Measurements from ENCODE around the gene NALCN. TPM values are rescaled to one million over a fixed set of nuclear protein-coding genes. Genes with fewer than 3 reads are reported as not detected.

Gene NALCN
- total and polyA plus RNA-seq, 10 donors = 0.02 to 0.13 (median 0.09) TPM; not detected in 2

- intact Hi-C loops (cut with DNase I; ENCODE audit: low total_unique reads) = no loop called here
- H3K9me3 ChIP-seq = no peaks in the 10 kb centered on the region
- H3K4me3 ChIP-seq = no peak overlapping the region
- no peaks in the 10 kb centered on the region for H3K36me3 ChIP-seq
- H3K27ac ChIP-seq = no peak overlapping the region
- TF ChIP-seq POLR2AphosphoS5 (IDR thresholded peaks at IDR 0.05) = no peak
- TF ChIP-seq POLR2A (IDR thresholded peaks at IDR 0.05) = no peak
- no peak for TF ChIP-seq CTCF (IDR thresholded peaks at IDR 0.05 in 8 of 11, conservative IDR thresholded peaks at IDR 0.05 in 3 of 11)
- H3K4me1 ChIP-seq = no peaks in the 10 kb centered on the region
- H3K27me3 ChIP-seq (replicated peaks in 1 of 7) = no peaks in the 10 kb centered on the region
- WGBS, 5 donors = 75 to 84% (median 77%) methylated on average over 5 of the region's 5 CpGs
- no peak for DNase-seq
Measured at GRCh38 chr13:101332583-101332982, 83.7 kb downstream of the NALCN start.

GRCh38 chr13:101331731-101332130, 84.6 kb downstream of the NALCN start:
- no peak overlapping the region for H3K4me3 ChIP-seq
- no peaks in the 10 kb centered on the region for H3K9me3 ChIP-seq
- DNase-seq = no peak
- H3K27me3 ChIP-seq (replicated peaks in 1 of 7) = no peaks in the 10 kb centered on the region
- no peaks in the 10 kb centered on the region for H3K36me3 ChIP-seq
- no peaks in the 10 kb centered on the region for H3K4me1 ChIP-seq
- intact Hi-C loops (cut with DNase I; ENCODE audit: low total_unique reads) = no loop called here
- TF ChIP-seq POLR2AphosphoS5 (IDR thresholded peaks at IDR 0.05) (no peak), POLR2A (IDR thresholded peaks at IDR 0.05) (no peak), CTCF (IDR thresholded peaks at IDR 0.05 in 8 of 11, conservative IDR thresholded peaks at IDR 0.05 in 3 of 11) (no peak)
- WGBS, 5 donors = 72 to 84% (median 82%) methylated on average over 2 of the region's 2 CpGs
- no peak overlapping the region for H3K27ac ChIP-seq

- no peak for TF ChIP-seq CTCF (IDR thresholded peaks at IDR 0.05 in 8 of 11, conservative IDR thresholded peaks at IDR 0.05 in 3 of 11)
- no peak for TF ChIP-seq POLR2A (IDR thresholded peaks at IDR 0.05)
- no peak for TF ChIP-seq POLR2AphosphoS5 (IDR thresholded peaks at IDR 0.05)
- Histone ChIP-seq H3K9me3 (no peaks in the 10 kb centered on the region), H3K4me3 (no peak overlapping the region), H3K36me3 (no peaks in the 10 kb centered on the region), H3K27ac (no peak overlapping the region), H3K27me3 (replicated peaks in 1 of 7) (no peaks in the 10 kb centered on the region), H3K4me1 (no peaks in the 10 kb centered on the region)
- DNase-seq = no peak
- intact Hi-C loops (cut with DNase I; ENCODE audit: low total_unique reads) = no loop called here
- 55 to 79% (median 61%) methylated on average over 3 of the region's 3 CpGs for WGBS, 5 donors
Measured at GRCh38 chr13:101327871-101328270, 88.4 kb downstream of the NALCN start.

- no peaks in the 10 kb centered on the region for H3K4me1 ChIP-seq
- intact Hi-C loops (cut with DNase I; ENCODE audit: low total_unique reads) = no loop called here
- 44 to 77% (median 66%) methylated on average over 4 of the region's 4 CpGs for WGBS, 5 donors
- H3K27me3 ChIP-seq (replicated peaks in 1 of 7) = no peaks in the 10 kb centered on the region
- H3K9me3 ChIP-seq = no peaks in the 10 kb centered on the region
- no peak overlapping the region for H3K4me3 ChIP-seq
- H3K27ac ChIP-seq = no peak overlapping the region
- no peak for DNase-seq
- TF ChIP-seq CTCF (IDR thresholded peaks at IDR 0.05 in 8 of 11, conservative IDR thresholded peaks at IDR 0.05 in 3 of 11) (no peak), POLR2A (IDR thresholded peaks at IDR 0.05) (no peak), POLR2AphosphoS5 (IDR thresholded peaks at IDR 0.05) (no peak)
- H3K36me3 ChIP-seq = no peaks in the 10 kb centered on the region
Measured at GRCh38 chr13:101326710-101327109, 89.6 kb downstream of the NALCN start.
